Prostate gland (tissue), 2 donors: ENCODE data around the gene EIF4H. TPM values are rescaled to one million over a fixed set of nuclear protein-coding genes. Genes with fewer than 3 reads are reported as not detected.

Experiments
- DNase-seq: peaks from one replicate; pipeline ENCODE4 v3.0.0-alpha.2; 2019; ENCODE audit warnings: low spot score
- H3K27ac ChIP-seq, 2 donors: fragments of 200-600 bp; sonication (generic); 2 replicates each; pipeline ENCODE4 v1.5.1; 2017 to 2019
- H3K27me3 ChIP-seq: fragments of 200-600 bp; sonication (generic); replicated peaks from 2 replicates; pipeline ENCODE4 v1.5.1; 2019; ENCODE audit not compliant: insufficient read depth
- H3K36me3 ChIP-seq, 2 donors: fragments of 200-600 bp; sonication (generic); 1 replicate in 1 of 2; 2 replicates in 1 of 2; pipeline versions ENCODE4 v1.5.1 to v1.8.1; 2017 to 2019
- H3K4me1 ChIP-seq: fragments of 200-600 bp; sonication (generic); replicated peaks from 2 replicates; pipeline ENCODE4 v1.5.1; 2019
- H3K4me3 ChIP-seq, 2 donors: fragments of 200-600 bp; sonication (generic); 2 replicates each; pipeline ENCODE4 v1.5.1; 2017 to 2019
- H3K9me3 ChIP-seq: fragments of 200-600 bp; sonication (generic); 2 replicates; pipeline ENCODE4 v1.5.1; 2017
- POLR2A ChIP-seq: fragments of 450-650 bp; IDR thresholded peaks from one replicate; pipeline ENCODE4 v1.6.1; 2016; ENCODE audit warnings: antibody characterized with exemption, mild to moderate bottlenecking
- POLR2AphosphoS5 ChIP-seq: sonication (generic); formaldehyde crosslinking; IDR thresholded peaks from one replicate; pipeline ENCODE4 v1.6.1; 2017; ENCODE audit warnings: antibody characterized with exemption
- WGBS: methylation state at CpG from one replicate; pipeline ENCODE4 v1.1.5; 2018; 5-methylcytosine and 5-hydroxymethylcytosine counted together
- intact Hi-C: fragments of 100-400 bp; cut with DNase I; formaldehyde crosslinking; loops from one replicate; pipeline ENCODE4 v1.14.2; 2022
- total RNA-seq, 2 donors: library from RNA; depleted of rRNA; stranded (reverse); fragments of >200 nt; gene quantifications; one replicate each; pipeline ENCODE4 v1.1.0, GENCODE V29; 2016
- TF ChIP-seq, protein P1 (sequence below), 4 experiments: fragments of 200-600 bp in 2 of 4; fragments of 450-650 bp in 2 of 4; sonication (generic) in 2 of 4; IDR thresholded peaks; 1 replicate in 3 of 4; 2 replicates in 1 of 4; pipeline ENCODE4 v1.5.1; 2016 to 2019; ENCODE audit warnings: antibody characterized with exemption in 4 of 4, mild to moderate bottlenecking in 2 of 4, moderate library complexity in 2 of 4

EIF4H gene
- total RNA-seq, 2 donors from 2014 or later = 199 to 252 TPM

DNA sequence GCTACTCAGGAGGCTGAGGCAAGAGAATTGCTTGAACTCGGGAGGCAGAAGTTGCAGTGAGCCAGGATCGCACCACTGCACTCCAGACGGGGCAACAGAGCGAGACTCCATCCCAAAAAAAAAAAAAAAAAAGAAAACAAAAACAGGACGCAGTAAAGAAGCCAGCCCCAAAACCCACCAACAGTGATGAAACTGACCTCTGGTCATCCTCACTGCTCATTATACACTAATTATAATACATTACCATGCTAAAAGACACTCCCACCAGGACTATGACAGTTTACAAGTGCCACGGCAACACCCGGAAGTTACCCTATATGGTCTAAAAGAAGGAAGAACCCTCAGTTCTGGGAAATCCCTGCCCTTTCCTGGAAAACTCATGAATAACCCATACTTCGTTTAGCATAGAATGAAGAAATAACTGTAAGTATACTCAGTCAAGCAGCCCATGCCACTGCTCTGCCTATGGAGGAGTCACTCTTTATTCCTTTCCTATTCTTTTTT, 40.0 kb upstream of the EIF4H start:
- 78% methylated on average over 8 of the region's 8 CpGs for WGBS
- Histone ChIP-seq H3K27ac (no peak overlapping the region), H3K4me3 (no peak overlapping the region), H3K27me3 (no peaks in the 10 kb centered on the region), H3K9me3 (no peaks in the 10 kb centered on the region), H3K4me1 (no peaks in the 10 kb centered on the region), H3K36me3 (no peaks in the 10 kb centered on the region)
- intact Hi-C loops = no loop called here
- DNase-seq = no peak
- TF ChIP-seq POLR2AphosphoS5 (no peak), POLR2A (no peak)
- TF ChIP-seq, protein P1, sequence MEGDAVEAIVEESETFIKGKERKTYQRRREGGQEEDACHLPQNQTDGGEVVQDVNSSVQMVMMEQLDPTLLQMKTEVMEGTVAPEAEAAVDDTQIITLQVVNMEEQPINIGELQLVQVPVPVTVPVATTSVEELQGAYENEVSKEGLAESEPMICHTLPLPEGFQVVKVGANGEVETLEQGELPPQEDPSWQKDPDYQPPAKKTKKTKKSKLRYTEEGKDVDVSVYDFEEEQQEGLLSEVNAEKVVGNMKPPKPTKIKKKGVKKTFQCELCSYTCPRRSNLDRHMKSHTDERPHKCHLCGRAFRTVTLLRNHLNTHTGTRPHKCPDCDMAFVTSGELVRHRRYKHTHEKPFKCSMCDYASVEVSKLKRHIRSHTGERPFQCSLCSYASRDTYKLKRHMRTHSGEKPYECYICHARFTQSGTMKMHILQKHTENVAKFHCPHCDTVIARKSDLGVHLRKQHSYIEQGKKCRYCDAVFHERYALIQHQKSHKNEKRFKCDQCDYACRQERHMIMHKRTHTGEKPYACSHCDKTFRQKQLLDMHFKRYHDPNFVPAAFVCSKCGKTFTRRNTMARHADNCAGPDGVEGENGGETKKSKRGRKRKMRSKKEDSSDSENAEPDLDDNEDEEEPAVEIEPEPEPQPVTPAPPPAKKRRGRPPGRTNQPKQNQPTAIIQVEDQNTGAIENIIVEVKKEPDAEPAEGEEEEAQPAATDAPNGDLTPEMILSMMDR (IDR thresholded peaks at IDR 0.05) = no peak

DNA sequence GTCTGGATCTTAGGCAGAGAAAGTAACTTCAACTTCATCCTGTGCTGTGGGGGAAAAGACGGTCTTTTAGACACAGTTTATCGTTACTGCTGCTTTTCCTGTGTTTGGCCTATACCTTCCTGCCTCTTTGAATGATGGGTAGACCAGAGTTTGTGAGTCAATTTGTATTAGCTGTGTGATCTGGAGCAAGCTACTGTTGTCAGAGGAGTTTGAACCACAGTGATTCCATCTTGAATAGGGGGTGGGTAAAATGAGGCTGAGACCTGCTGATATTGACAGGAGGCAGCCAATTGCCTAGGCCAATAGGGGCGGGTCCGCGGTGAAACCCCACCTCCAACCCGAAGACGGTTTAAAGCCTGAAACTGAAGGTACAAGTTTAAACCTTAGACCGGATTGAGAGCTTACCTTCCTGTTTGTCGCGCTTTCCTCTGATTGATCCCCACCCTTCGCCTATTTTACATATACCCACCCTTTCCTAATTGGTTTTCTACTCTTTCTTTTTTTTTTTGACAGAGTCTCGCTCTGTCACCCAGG, 35.8 kb upstream of the EIF4H start:
- no peak for DNase-seq
- TF ChIP-seq POLR2AphosphoS5 (no peak), POLR2A (no peak)
- TF ChIP-seq, protein P1 (IDR thresholded peaks at IDR 0.05) = no peak
- 90% methylated on average over 12 of the region's 12 CpGs for WGBS
- Histone ChIP-seq H3K4me3 (no peak overlapping the region), H3K27ac (no peak overlapping the region), H3K9me3 (no peaks in the 10 kb centered on the region), H3K4me1 (no peaks in the 10 kb centered on the region), H3K36me3 (no peaks in the 10 kb centered on the region), H3K27me3 (no peaks in the 10 kb centered on the region)
- intact Hi-C loops = no loop called here

DNA sequence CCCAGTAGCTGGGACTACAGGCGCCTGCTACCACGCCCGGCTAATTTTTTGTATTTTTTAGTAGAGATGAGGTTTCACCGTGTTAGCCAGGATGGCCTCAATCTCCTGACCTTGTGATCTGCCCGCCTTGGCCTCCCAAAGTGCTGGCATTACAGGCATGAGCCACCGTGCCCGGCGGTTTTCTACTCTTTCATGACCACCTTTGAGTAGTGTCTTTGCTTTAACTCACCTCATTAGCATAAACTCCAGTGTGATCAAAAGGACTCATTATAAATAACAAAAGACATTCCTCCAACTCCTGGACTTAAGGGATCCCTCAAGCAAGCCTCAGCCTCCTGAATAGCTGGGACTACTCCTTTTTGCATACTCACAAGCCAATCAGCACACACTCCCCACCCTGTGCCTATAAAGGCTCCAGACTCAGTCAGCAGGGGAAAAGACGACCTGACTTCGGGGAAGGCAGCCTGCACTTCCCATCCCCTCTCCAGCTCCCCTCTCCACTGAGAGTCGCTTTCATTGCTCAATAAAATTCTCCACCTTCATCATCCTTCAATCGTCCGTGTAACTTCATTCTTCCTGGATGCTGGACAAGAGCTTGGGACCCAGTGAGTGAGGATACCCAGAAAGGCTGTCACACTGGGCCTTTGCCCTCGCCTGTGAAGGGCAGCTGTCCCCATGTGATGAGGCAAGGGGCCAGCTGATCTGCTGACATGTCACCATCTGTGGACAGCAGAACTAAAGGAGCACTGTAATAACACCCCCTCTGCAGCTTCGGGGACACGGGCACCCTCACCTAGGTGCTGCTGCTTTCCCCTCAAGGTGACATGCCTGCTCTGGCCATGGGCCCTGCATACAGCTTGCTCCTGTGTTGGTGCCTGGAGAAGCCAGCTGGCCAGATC, 35.0 kb upstream of the EIF4H start:
- Histone ChIP-seq H3K36me3 (no peaks in the 10 kb centered on the region), H3K4me1 (no peaks in the 10 kb centered on the region), H3K4me3 (no peak overlapping the region), H3K27ac (no peak overlapping the region), H3K27me3 (no peaks in the 10 kb centered on the region), H3K9me3 (no peaks in the 10 kb centered on the region)
- no peak for DNase-seq
- TF ChIP-seq, protein P1 (IDR thresholded peaks at IDR 0.05) = no peak
- 91% methylated on average over 16 of the region's 16 CpGs for WGBS
- intact Hi-C loops = no loop called here

DNA sequence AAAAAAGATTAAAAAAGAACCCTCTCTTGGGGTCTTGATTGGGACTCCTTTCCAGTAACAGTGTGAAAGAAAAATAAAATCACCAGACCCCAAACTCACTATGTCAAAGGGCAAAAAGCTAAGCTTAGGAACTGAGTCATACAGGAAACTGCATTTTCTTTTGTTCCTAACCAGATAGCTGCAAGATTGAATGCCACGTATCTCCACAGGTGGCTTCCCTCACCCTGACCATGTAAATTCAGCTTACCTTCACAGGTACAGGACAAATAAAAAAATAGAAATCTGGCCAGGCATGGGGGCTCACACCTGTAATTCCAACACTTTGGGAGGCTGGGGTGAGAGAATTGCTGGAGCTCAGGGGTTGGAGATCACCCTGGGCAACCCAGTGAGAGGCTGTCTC, 32.5 kb upstream of the EIF4H start:
- H3K27me3 ChIP-seq = no peaks in the 10 kb centered on the region
- WGBS = 63% methylated on average over 1 of the region's 1 CpG
- H3K27ac ChIP-seq = no peak overlapping the region
- intact Hi-C loops = no loop called here
- no peak overlapping the region for H3K4me3 ChIP-seq
- TF ChIP-seq POLR2AphosphoS5 = no peak
- H3K36me3 ChIP-seq = no peaks in the 10 kb centered on the region
- H3K9me3 ChIP-seq = no peaks in the 10 kb centered on the region
- DNase-seq = no peak
- H3K4me1 ChIP-seq = no peaks in the 10 kb centered on the region

DNA sequence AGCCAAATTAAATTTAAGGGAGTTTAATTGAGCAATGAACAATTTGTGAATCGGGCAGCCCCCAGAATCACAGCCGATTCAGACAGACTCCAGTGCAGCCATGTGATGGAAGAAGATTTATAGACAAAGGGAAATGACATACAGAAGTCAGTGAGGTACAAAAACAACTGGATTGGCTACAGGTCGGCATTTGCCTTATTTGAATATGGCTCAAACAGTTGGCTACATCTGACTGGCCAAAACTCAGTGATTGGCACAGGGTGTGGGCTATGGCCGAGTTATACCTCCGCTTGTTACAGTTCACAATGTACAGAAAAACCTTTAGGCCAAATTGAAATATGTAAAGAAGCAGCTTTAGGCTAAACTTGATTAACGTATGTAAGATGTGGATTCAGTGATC, 30.8 kb upstream of the EIF4H start:
- no peaks in the 10 kb centered on the region for H3K9me3 ChIP-seq
- H3K27ac ChIP-seq = no peak overlapping the region
- no peaks in the 10 kb centered on the region for H3K4me1 ChIP-seq
- intact Hi-C loops = no loop called here
- 66% methylated on average over 6 of the region's 6 CpGs for WGBS
- DNase-seq = no peak
- TF ChIP-seq POLR2A (no peak), POLR2AphosphoS5 (no peak)
- TF ChIP-seq, protein P1 (IDR thresholded peaks at IDR 0.05) = no peak
- no peaks in the 10 kb centered on the region for H3K36me3 ChIP-seq
- H3K4me3 ChIP-seq = no peak overlapping the region
- H3K27me3 ChIP-seq = no peaks in the 10 kb centered on the region
